HepG2 (cell line): ENCODE data around the gene OSGEPL1. TPM values are rescaled to one million over a fixed set of nuclear protein-coding genes. Genes with fewer than 3 reads are reported as not detected.

Experiments
- ATAC-seq: fragments of 200-7000 bp; cut with Tn5 transposase; 3 replicates; pipeline ENCODE4 v1.9.1; 2020; ENCODE audit warnings: mild to moderate bottlenecking, moderate library complexity
- BruUV-seq: library from RNA; stranded (reverse); fragments of 400-500 nt; replicated peaks from 2 replicates; lab custom pipeline; 2021; lab: Mats Ljungman, UMichigan
- CTCF ChIA-PET: fragments of 300-600 bp; formaldehyde crosslinking; extraction: SDS; loops from one replicate; lab custom pipeline; 2021; ENCODE audit warnings: low total read pairs, inconsistent platforms, low intra/inter-chr PET ratio; lab: Yijun Ruan, JAX
- POLR2A ChIA-PET: fragments of 350-600 bp; sonication (Branson Sonifier 250); formaldehyde crosslinking; loops from one replicate; lab custom pipeline; 2020; ENCODE audit warnings: antibody characterized with exemption, inconsistent platforms; lab: Yijun Ruan, JAX
- DNase-seq: peaks from one replicate; pipeline ENCODE4 v3.0.0-alpha.2; 2015; ENCODE audit warnings: low spot score
- FAIRE-seq: peaks from 3 replicates; lab custom pipeline; 2011; peaks lifted over from hg19 to GRCh38; lab: Jason Lieb, UNC
- H2AFZ ChIP-seq: one replicate; pipeline ENCODE4 v1.6.1; 2011; ENCODE audit warnings: low read length, inconsistent platforms
- H3K27ac ChIP-seq: fragments of 300-600 bp; 3 replicates; pipeline ENCODE4 v1.8.0; 2011; ENCODE audit warnings: mixed run types, mild to moderate bottlenecking, mixed read lengths, low read length, inconsistent platforms; ENCODE audit not compliant: insufficient read depth; ENCODE audit errors: extremely low read length
- H3K27me3 ChIP-seq, 2 experiments: fragments of 200-600 bp in 1 of 2; 2 replicates in 1 of 2; 3 replicates in 1 of 2; pipeline versions ENCODE4 v1.6.0 to v1.8.0; 2011; ENCODE audit warnings: low read length in 2 of 2, mild to moderate bottlenecking in 2 of 2, moderate library complexity in 2 of 2, inconsistent platforms in 1 of 2; ENCODE audit not compliant: insufficient read depth in 2 of 2, control insufficient read depth in 1 of 2
- H3K36me3 ChIP-seq, 2 experiments: fragments of 200-600 bp in 1 of 2; replicated peaks in 1 of 2; 2 replicates in 1 of 2; 3 replicates in 1 of 2; pipeline versions ENCODE4 v1.5.1 to v1.8.0; 2011; ENCODE audit warnings: low read length in 2 of 2, inconsistent platforms in 1 of 2; ENCODE audit not compliant: insufficient read depth in 2 of 2, control insufficient read depth in 1 of 2
- H3K4me1 ChIP-seq: 2 replicates; pipeline ENCODE4 v1.5.1; 2012; ENCODE audit warnings: low read length, inconsistent platforms; ENCODE audit not compliant: insufficient read depth
- H3K4me2 ChIP-seq: 2 replicates; pipeline ENCODE4 v1.6.0; 2011; ENCODE audit warnings: low read depth, low read length, inconsistent platforms
- H3K4me3 ChIP-seq, 3 experiments: fragments of 200-600 bp in 1 of 3; sonication (generic), shearing (Covaris generic) in 1 of 3; replicated peaks in 1 of 3; 2 replicates each; pipeline ENCODE4 v1.5.1; 2011 to 2016; ENCODE audit warnings: low read length in 3 of 3, inconsistent platforms in 2 of 3, low read depth in 2 of 3, mild to moderate bottlenecking in 2 of 3, control low read depth in 1 of 3, mixed read lengths in 1 of 3; ENCODE audit not compliant: insufficient read depth in 1 of 3
- H3K79me2 ChIP-seq: one replicate; pipeline ENCODE4 v1.6.1; 2011; ENCODE audit warnings: low read length, inconsistent platforms; ENCODE audit not compliant: insufficient read depth
- H3K9ac ChIP-seq: 2 replicates; pipeline ENCODE4 v1.6.0; 2011; ENCODE audit warnings: mild to moderate bottlenecking, low read depth, low read length, inconsistent platforms; ENCODE audit not compliant: insufficient read depth
- H3K9me3 ChIP-seq: 2 replicates; pipeline ENCODE4 v1.5.1; 2012; ENCODE audit warnings: mild to moderate bottlenecking, low read length
- H4K20me1 ChIP-seq: 2 replicates; pipeline ENCODE4 v1.6.0; 2011; ENCODE audit warnings: inconsistent platforms, mild to moderate bottlenecking, low read length, moderate library complexity; ENCODE audit not compliant: insufficient read depth
- FOXJ3 ChIP-seq: sonication (generic); formaldehyde crosslinking; IDR thresholded peaks from 2 replicates; pipeline ENCODE4 v1.4.0; 2020; ENCODE audit warnings: missing genetic modification reagents, mild to moderate bottlenecking, borderline replicate concordance
- KDM4B ChIP-seq: sonication (generic); formaldehyde crosslinking; IDR thresholded peaks from 2 replicates; pipeline ENCODE4 v1.4.0; 2020; ENCODE audit warnings: missing genetic modification reagents
- NR2F6 ChIP-seq, 2 experiments: IDR thresholded peaks; 2 replicates each; pipeline ENCODE4 v1.6.1; 2016; ENCODE audit warnings: antibody characterized with exemption in 1 of 2, mild to moderate bottlenecking in 1 of 2
- PLRG1 ChIP-seq: fragments of 450-650 bp; conservative IDR thresholded peaks from 2 replicates; pipeline ENCODE4 v1.6.1; 2016
- SETDB1 ChIP-seq: sonication (generic); formaldehyde crosslinking; IDR thresholded peaks from 2 replicates; pipeline ENCODE4 v1.5.1; 2020; ENCODE audit warnings: missing genetic modification reagents, mild to moderate bottlenecking, borderline replicate concordance
- TCF7 ChIP-seq: sonication (generic); IDR thresholded peaks from 2 replicates; pipeline ENCODE4 v1.6.1; 2016; ENCODE audit warnings: antibody characterized with exemption, low read depth
- ZBTB7A ChIP-seq: sonication (generic); formaldehyde crosslinking; IDR thresholded peaks from 2 replicates; pipeline ENCODE4 v1.8.0; 2022; ENCODE audit warnings: mild to moderate bottlenecking, missing genetic modification reagents
- ZBTB7B ChIP-seq: sonication (generic); formaldehyde crosslinking; IDR thresholded peaks from 2 replicates; pipeline ENCODE4 v1.4.0; 2020; ENCODE audit warnings: missing genetic modification reagents
- ZNF292 ChIP-seq: sonication (generic); formaldehyde crosslinking; IDR thresholded peaks from 2 replicates; pipeline ENCODE4 v1.8.1; 2022; ENCODE audit warnings: mild to moderate bottlenecking, low read depth, missing genetic modification reagents, borderline replicate concordance
- ZNF496 ChIP-seq: sonication (generic); formaldehyde crosslinking; IDR thresholded peaks from 2 replicates; pipeline ENCODE4 v1.8.1; 2023; ENCODE audit warnings: mild to moderate bottlenecking, moderate library complexity, missing genetic modification reagents; ENCODE audit not compliant: insufficient replicate concordance
- ZNF557 ChIP-seq: sonication (generic); formaldehyde crosslinking; IDR thresholded peaks from 2 replicates; pipeline ENCODE4 v1.4.0; 2020; ENCODE audit warnings: missing genetic modification reagents
- ZNF792 ChIP-seq: IDR thresholded peaks from 2 replicates; pipeline ENCODE4 v1.6.1; 2016
- WGBS: methylation state at CpG from one replicate; pipeline ENCODE4 v1.1.6; 2017; ENCODE audit warnings: low lambda C conversion rate; 5-methylcytosine and 5-hydroxymethylcytosine counted together
- in situ Hi-C: cut with HindIII; loops from 2 replicates; pipeline ENCODE4 v1.10.0; 2017; ENCODE audit warnings: low pct_unique_long_range_greater_than_20kb; ENCODE audit not compliant: extremely low pct_ligation_motif_present
- intact Hi-C: fragments of 100-400 bp; cut with micrococcal nuclease; formaldehyde crosslinking; loops from one replicate; pipeline ENCODE4 v1.10.0; 2022; ENCODE audit not compliant: unreplicated experiment
- polyA plus RNA-seq, 8 experiments: library from polyadenylated mRNA; depleted of rRNA in 3 of 8; stranded (reverse) in 7 of 8; unstranded in 1 of 8; fragments of >200 nt; fragmentation: Illumina TruSeq in 4 of 8; extraction: Trizol in 4 of 8; gene quantifications; 2 replicates each; pipeline versions ENCODE4 v1.2.1 to v1.2.3, GENCODE V29; 2011 to 2016; ENCODE audit warnings: low read depth in 4 of 8, missing spikeins in 1 of 8, mixed read lengths in 1 of 8; ENCODE audit not compliant: insufficient read depth in 1 of 8
- total RNA-seq, 5 experiments: library from RNA; depleted of rRNA; stranded (reverse); fragments of >200 nt; fragmentation: Illumina TruSeq; extraction: Trizol; gene quantifications; 2 replicates each; pipeline ENCODE4 v1.2.3, GENCODE V29; 2016; ENCODE audit warnings: low read depth in 1 of 5

Gene OSGEPL1
- total and polyA plus RNA-seq, 2 of the 13 experiments (the other 11 are each of a cell fraction or from before 2014, with no cell fraction given): 10.2 to 10.8 TPM

DNA sequence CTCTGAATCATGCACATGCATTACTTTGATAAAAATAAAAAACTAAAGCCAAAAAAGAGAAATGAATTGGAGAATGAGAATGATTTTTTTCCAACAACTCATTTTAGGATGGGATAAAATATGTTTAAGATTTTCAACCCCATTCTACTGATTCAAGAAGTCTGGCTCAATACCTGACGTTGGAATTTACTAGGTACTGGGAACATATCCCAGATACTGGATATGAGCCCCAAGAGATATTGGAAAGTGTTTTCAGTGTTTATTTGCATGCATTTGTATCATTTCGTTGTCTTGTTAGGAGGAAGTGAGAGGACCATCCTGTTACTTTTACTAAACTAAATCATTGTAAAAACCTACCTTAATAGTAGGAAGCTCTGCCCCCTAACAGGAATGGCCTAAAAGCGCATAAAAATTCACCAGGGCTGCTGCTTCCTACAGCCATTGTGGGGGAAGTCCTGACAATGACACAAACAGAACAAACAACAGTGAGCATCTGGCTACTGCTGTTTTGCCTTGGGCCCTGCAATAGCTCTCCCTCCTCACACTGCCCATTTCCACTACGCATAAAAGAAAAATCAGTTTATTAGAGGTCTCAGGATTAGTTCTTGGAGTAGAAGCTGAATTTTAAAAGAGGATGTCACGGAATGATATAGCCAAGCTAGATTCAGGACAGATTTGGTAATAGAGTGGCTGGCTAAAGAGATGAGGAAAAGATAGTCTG is 52.9 kb downstream of the OSGEPL1 start:
- FAIRE-seq: no peak
- no peak overlapping the region for H2AFZ ChIP-seq
- no peaks in the 10 kb centered on the region for H4K20me1 ChIP-seq
- H3K9me3 ChIP-seq: no peaks in the 10 kb centered on the region; the same call in 1 of the 2 replicates
- no peak overlapping the region for H3K9ac ChIP-seq
- H3K4me3 ChIP-seq: no peak overlapping the region
- 97% methylated on average over 5 of the region's 5 CpGs for WGBS
- H3K27ac ChIP-seq: no peak overlapping the region
- CTCF ChIA-PET: no interaction called here
- H3K79me2 ChIP-seq: no peaks in the 10 kb centered on the region
- in situ Hi-C loops: no loop called here
- no peak overlapping the region for H3K4me2 ChIP-seq
- no peak for TF ChIP-seq ZBTB7A
- no peak for TF ChIP-seq ZNF557 (CRISPR knock-in tag)
- TF ChIP-seq ZBTB7B: no peak
- no peak for TF ChIP-seq ZNF292
- TF ChIP-seq FOXJ3: no peak
- no peak for TF ChIP-seq SETDB1 (CRISPR knock-in tag)
- TF ChIP-seq ZNF496 (CRISPR knock-in tag): no peak
- TF ChIP-seq PLRG1: no peak
- no peak for TF ChIP-seq NR2F6 (IDR thresholded peaks at IDR 0.05)
- no peak for TF ChIP-seq NR2F6 (CRISPR knock-in tag; IDR thresholded peaks at IDR 0.05)
- no peak for TF ChIP-seq KDM4B (CRISPR knock-in tag)
- TF ChIP-seq ZNF792 (CRISPR knock-in tag): no peak
- TF ChIP-seq TCF7: no peak
- no peak for ATAC-seq
- intact Hi-C loops: no loop called here
- no peaks in the 10 kb centered on the region for H3K27me3 ChIP-seq
- POLR2A ChIA-PET: no interaction called here
- no peak for DNase-seq
- H3K4me1 ChIP-seq: no peaks in the 10 kb centered on the region
- H3K36me3 ChIP-seq: no peaks in the 10 kb centered on the region
- BruUV-seq: no TSS peak
